Breast epithelium (tissue), 4 donors: ENCODE data around the gene DNAH9. TPM values are rescaled to one million over a fixed set of nuclear protein-coding genes. Genes with fewer than 3 reads are reported as not detected.

Experiments used
- DNase-seq, 2 donors: peaks; one replicate each; pipeline ENCODE4 v3.0.0-alpha.2; 2019; ENCODE audit warnings: low spot score in 2 of 2
- H3K27ac ChIP-seq, 2 donors: fragments of 200-600 bp; sonication (generic) in 1 of 2; one replicate each; pipeline ENCODE4 v1.5.1; 2016 to 2019; ENCODE audit warnings: mild to moderate bottlenecking in 1 of 2
- H3K27me3 ChIP-seq, 2 donors: fragments of 200-600 bp; sonication (generic) in 1 of 2; one replicate each; pipeline versions ENCODE4 v1.5.1 to v1.6.0; 2017 to 2019; ENCODE audit warnings: control low read depth in 1 of 2, mild to moderate bottlenecking in 1 of 2
- H3K36me3 ChIP-seq: fragments of 200-600 bp; one replicate; pipeline ENCODE4 v1.5.1; 2019
- H3K4me1 ChIP-seq, 2 donors: fragments of 200-600 bp; sonication (generic); one replicate each; pipeline ENCODE4 v1.5.1; 2016 to 2019; ENCODE audit warnings: control low read depth in 1 of 2
- H3K4me3 ChIP-seq, 3 donors: fragments of 200-600 bp; sonication (generic); 1 replicate in 2 of 3; 2 replicates in 1 of 3; pipeline ENCODE4 v1.5.1; 2016 to 2019; ENCODE audit warnings: mild to moderate bottlenecking in 3 of 3, moderate library complexity in 2 of 3
- H3K9me3 ChIP-seq, 2 donors: fragments of 200-600 bp; sonication (generic) in 1 of 2; one replicate each; pipeline ENCODE4 v1.5.1; 2016 to 2019; ENCODE audit warnings: control low read depth in 1 of 2
- CTCF ChIP-seq, 3 donors: fragments of 450-650 bp; IDR thresholded peaks; one replicate each; pipeline ENCODE4 v1.5.1; 2016 to 2017; ENCODE audit warnings: antibody characterized with exemption in 3 of 3, mild to moderate bottlenecking in 3 of 3, moderate library complexity in 3 of 3
- POLR2A ChIP-seq: fragments of 450-650 bp; IDR thresholded peaks from one replicate; pipeline ENCODE4 v1.6.1; 2016; ENCODE audit warnings: antibody characterized with exemption, mild to moderate bottlenecking, moderate library complexity
- POLR2AphosphoS5 ChIP-seq, 3 donors: sonication (generic); formaldehyde crosslinking; IDR thresholded peaks; one replicate each; pipeline ENCODE4 v1.6.1; 2017; ENCODE audit warnings: antibody characterized with exemption in 3 of 3
- intact Hi-C: fragments of 100-400 bp; cut with DNase I; formaldehyde crosslinking; loops from one replicate; pipeline ENCODE4 v1.15.1; 2023; ENCODE audit warnings: low total_unique reads
- total RNA-seq, 3 donors: library from RNA; depleted of rRNA; stranded (reverse); fragments of >200 nt; gene quantifications; one replicate each; pipeline ENCODE4 v1.1.0, GENCODE V29; 2016

Gene DNAH9
- total RNA-seq, 3 donors from 2014 or later, result 0.66 to 3.5 (median 1.2) TPM

DNA sequence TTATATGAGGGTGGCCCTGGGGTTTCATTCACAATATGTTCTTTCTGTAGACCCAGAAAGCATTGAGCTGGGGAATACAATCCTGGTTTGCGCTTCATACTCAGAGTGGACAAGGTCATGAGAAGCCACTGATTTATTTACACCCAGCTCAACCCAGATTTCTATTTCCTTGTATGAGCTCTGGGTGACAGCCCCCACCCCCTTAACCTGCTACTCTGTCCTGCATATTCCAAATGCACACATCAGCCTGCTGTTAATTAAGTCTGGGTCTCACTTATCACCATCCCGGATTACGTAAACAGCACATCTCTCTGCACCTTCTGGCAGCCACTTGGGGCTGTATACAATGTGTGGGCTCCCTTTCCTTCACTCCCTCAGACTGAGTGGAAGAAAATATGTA is 102.4 kb downstream of the DNAH9 start:
- Histone ChIP-seq H3K9me3 (no peaks in the 10 kb centered on the region), H3K36me3 (no peaks in the 10 kb centered on the region), H3K4me3 (no peak overlapping the region), H3K4me1 (no peaks in the 10 kb centered on the region), H3K27me3 (no peaks in the 10 kb centered on the region), H3K27ac (no peak overlapping the region)
- DNase-seq, result no peak
- TF ChIP-seq CTCF (IDR thresholded peaks at IDR 0.05) (no peak), POLR2A (no peak), POLR2AphosphoS5 (IDR thresholded peaks at IDR 0.05) (no peak)
- intact Hi-C loops, result no loop called here

GRCh38 chr17:11701911-11702310 is 103.6 kb downstream of the DNAH9 start:
- Histone ChIP-seq H3K36me3 (no peaks in the 10 kb centered on the region), H3K27ac (no peak overlapping the region), H3K9me3 (no peaks in the 10 kb centered on the region), H3K27me3 (no peaks in the 10 kb centered on the region), H3K4me3 (no peak overlapping the region), H3K4me1 (no peaks in the 10 kb centered on the region)
- intact Hi-C loops, result no loop called here
- TF ChIP-seq POLR2A, result no peak
- TF ChIP-seq POLR2AphosphoS5 (IDR thresholded peaks at IDR 0.05), result no peak
- no peak for TF ChIP-seq CTCF (IDR thresholded peaks at IDR 0.05)
- no peak for DNase-seq

- H3K36me3 ChIP-seq, result no peaks in the 10 kb centered on the region
- H3K4me3 ChIP-seq, result no peak overlapping the region
- intact Hi-C loops, result no loop called here
- no peaks in the 10 kb centered on the region for H3K9me3 ChIP-seq
- TF ChIP-seq POLR2AphosphoS5 (IDR thresholded peaks at IDR 0.05) (no peak), POLR2A (no peak), CTCF (IDR thresholded peaks at IDR 0.05) (no peak)
- H3K27me3 ChIP-seq, result no peaks in the 10 kb centered on the region
- no peak for DNase-seq
- H3K4me1 ChIP-seq, result no peaks in the 10 kb centered on the region
- no peak overlapping the region for H3K27ac ChIP-seq
Measured at GRCh38 chr17:11704041-11704440, 105.8 kb downstream of the DNAH9 start.

DNA sequence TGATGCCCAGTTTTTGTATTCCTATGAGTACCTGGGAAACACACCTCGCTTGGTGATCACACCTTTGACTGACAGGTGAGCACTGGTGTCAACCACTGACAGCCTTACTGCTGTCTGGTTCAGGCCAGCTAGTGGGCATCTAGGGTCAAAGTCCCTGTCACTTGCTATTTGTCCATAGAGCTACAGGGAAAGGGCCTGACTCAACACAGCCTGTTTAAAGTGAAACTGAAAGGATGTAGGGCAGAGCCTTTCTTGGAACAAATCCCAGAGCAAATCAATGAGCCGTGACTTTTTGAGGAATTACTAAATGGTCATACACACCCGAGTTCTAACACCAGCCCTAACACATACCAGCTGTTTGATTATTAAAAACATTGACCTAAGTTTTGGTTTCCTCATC is 106.8 kb downstream of the DNAH9 start:
- DNase-seq, result no peak
- no peaks in the 10 kb centered on the region for H3K4me1 ChIP-seq
- H3K9me3 ChIP-seq, result no peaks in the 10 kb centered on the region
- no peaks in the 10 kb centered on the region for H3K27me3 ChIP-seq
- TF ChIP-seq CTCF (IDR thresholded peaks at IDR 0.05) (no peak), POLR2A (no peak)
- H3K27ac ChIP-seq, result no peak overlapping the region
- intact Hi-C loops, result no loop called here
- no peaks in the 10 kb centered on the region for H3K36me3 ChIP-seq
- peak overlapping the region in 1 of 3 donors; percentile 2 for H3K4me3 ChIP-seq

DNA sequence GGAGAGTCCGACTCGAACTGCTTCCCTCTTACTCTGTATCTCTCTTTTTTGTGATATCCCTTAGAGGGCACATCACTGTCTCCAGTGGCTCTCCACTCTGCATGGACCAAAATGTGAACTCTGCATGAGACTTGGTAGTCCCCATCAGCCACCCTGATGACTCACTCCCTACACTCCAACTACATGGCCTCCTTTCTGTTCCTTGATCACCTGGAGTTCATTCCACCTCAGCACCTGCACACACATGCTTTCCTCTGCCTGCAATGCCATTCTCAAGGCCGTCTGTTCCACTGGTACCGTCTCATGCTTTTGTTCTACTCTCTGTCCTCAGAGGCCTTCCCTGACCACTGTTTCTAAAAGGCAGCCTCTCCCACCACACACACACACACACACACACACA is 109.3 kb downstream of the DNAH9 start:
- no peaks in the 10 kb centered on the region for H3K4me1 ChIP-seq
- H3K27me3 ChIP-seq, result no peaks in the 10 kb centered on the region
- no peak for DNase-seq
- TF ChIP-seq CTCF (IDR thresholded peaks at IDR 0.05) (no peak), POLR2AphosphoS5 (IDR thresholded peaks at IDR 0.05) (no peak), POLR2A (no peak)
- H3K36me3 ChIP-seq, result no peaks in the 10 kb centered on the region
- H3K9me3 ChIP-seq, result no peaks in the 10 kb centered on the region
- intact Hi-C loops, result no loop called here
- no peak overlapping the region for H3K4me3 ChIP-seq
- H3K27ac ChIP-seq, result no peak overlapping the region
